K562 (cell line): ENCODE data around the gene CLNK.
A peak's percentile ranks its signal among the peaks of the same experiment; 100 is the strongest.

ENCODE experiments used
- BACH1 ChIP-seq: fragments of 200-800 bp; sonication (Bioruptor generic); IDR thresholded peaks from 2 replicates; pipeline ENCODE4 v1.6.1; 2016; ENCODE audit warnings: missing genetic modification characterization, missing compliant biosample characterization
- CBFA2T3 ChIP-seq: fragments of 450-650 bp; IDR thresholded peaks from 2 replicates; pipeline ENCODE4 v1.6.1; 2017
- CBX1 ChIP-seq: sonication (generic); IDR thresholded peaks from 2 replicates; pipeline ENCODE4 v1.6.1; 2016; ENCODE audit warnings: antibody characterized with exemption, low read depth, mild to moderate bottlenecking
- EZH2 ChIP-seq: IDR thresholded peaks from 2 replicates; pipeline ENCODE4 v1.6.1; 2012; ENCODE audit warnings: low read depth, mild to moderate bottlenecking, inconsistent platforms, low read length, borderline replicate concordance
- FOXA1 ChIP-seq: fragments of 450-650 bp; IDR thresholded peaks from 2 replicates; pipeline ENCODE4 v1.6.1; 2016; ENCODE audit warnings: mild to moderate bottlenecking, borderline replicate concordance
- KAT2B ChIP-seq: IDR thresholded peaks from one replicate; pipeline ENCODE4 v1.6.1; 2012; ENCODE audit warnings: low read depth, mild to moderate bottlenecking, control low read depth, inconsistent platforms, low read length, moderate library complexity
- SMAD1 ChIP-seq: fragments of 150-350 bp; IDR thresholded peaks from 2 replicates; pipeline ENCODE4 v1.6.1; 2014; ENCODE audit warnings: low read length, low read depth; ENCODE audit not compliant: partially characterized antibody
- SP1 ChIP-seq: sonication (generic); formaldehyde crosslinking; IDR thresholded peaks from 2 replicates; pipeline ENCODE4 v1.8.1; 2022; ENCODE audit warnings: mild to moderate bottlenecking, missing genetic modification reagents
- ZFP1 ChIP-seq: fragments of 450-650 bp; formaldehyde crosslinking; IDR thresholded peaks from 2 replicates; pipeline ENCODE4 v1.4.0; 2020; ENCODE audit warnings: mild to moderate bottlenecking, mixed read lengths
- TF ChIP-seq, protein P1 (sequence below): fragments of 450-650 bp; IDR thresholded peaks from 2 replicates; pipeline ENCODE4 v1.6.1; 2016; ENCODE audit warnings: low read depth
- TF ChIP-seq, protein P2 (sequence below), 3 experiments: IDR thresholded peaks in 2 of 3; conservative IDR thresholded peaks in 1 of 3; 2 replicates each; pipeline ENCODE4 v1.5.1; 2011 to 2012; ENCODE audit warnings: low read length in 3 of 3, mild to moderate bottlenecking in 3 of 3, control low read depth in 2 of 3, improper control_type of control experiment in 1 of 3, inconsistent platforms in 1 of 3, low read depth in 1 of 3, mixed read lengths in 1 of 3, moderate library complexity in 1 of 3; ENCODE audit not compliant: insufficient read depth in 2 of 3
- TF ChIP-seq, protein P3 (sequence below), 2 experiments: fragments of 150-350 bp in 1 of 2; IDR thresholded peaks; 2 replicates each; pipeline ENCODE4 v1.6.1; 2012 to 2016; ENCODE audit warnings: low read depth in 2 of 2, low read length in 2 of 2, mild to moderate bottlenecking in 1 of 2, moderate library complexity in 1 of 2
- TF ChIP-seq, protein P4 (sequence below), 3 experiments: fragments of 200-800 bp in 1 of 3; fragments of 250-450 bp in 1 of 3; fragments of 450-650 bp in 1 of 3; sonication (Bioruptor Pico) in 1 of 3; sonication (Bioruptor generic) in 1 of 3; formaldehyde crosslinking in 1 of 3; IDR thresholded peaks; 2 replicates each; pipeline versions ENCODE4 v1.6.1 to v1.8.0; 2016 to 2022; ENCODE audit warnings: mild to moderate bottlenecking in 2 of 3, missing genetic modification characterization in 2 of 3, missing compliant biosample characterization in 1 of 3, moderate library complexity in 1 of 3
- TF ChIP-seq, protein P5 (sequence below): fragments of 450-650 bp; IDR thresholded peaks from 2 replicates; pipeline ENCODE4 v1.6.1; 2016

DNA sequence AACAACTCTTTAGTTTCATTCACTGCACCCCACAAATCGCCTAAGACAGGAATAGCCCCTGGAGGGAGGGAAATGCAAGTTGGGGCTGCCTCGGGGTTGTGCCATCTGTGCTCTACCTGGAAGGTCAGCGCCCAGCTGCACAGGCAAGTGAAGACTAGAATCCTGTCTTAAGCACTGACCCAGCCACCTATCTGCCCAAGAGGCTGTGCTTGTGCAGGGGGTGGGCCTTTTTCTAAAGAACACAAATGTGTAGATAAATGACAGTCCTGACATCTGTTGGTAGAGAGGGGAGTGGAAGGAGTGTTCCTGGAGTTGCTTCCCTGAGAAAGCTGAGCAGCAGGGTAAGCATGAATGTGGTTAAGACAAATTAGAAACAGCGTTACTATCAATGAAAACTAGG is 243.1 kb downstream of the CLNK start:
- TF ChIP-seq BACH1 (no peak), SP1 (CRISPR knock-in tag) (no peak), ZFP1 (CRISPR knock-in tag) (no peak), CBX1 (no peak), SMAD1 (no peak), EZH2 (no peak), FOXA1 (no peak), KAT2B (no peak), CBFA2T3 (no peak)
- TF ChIP-seq, protein P1, sequence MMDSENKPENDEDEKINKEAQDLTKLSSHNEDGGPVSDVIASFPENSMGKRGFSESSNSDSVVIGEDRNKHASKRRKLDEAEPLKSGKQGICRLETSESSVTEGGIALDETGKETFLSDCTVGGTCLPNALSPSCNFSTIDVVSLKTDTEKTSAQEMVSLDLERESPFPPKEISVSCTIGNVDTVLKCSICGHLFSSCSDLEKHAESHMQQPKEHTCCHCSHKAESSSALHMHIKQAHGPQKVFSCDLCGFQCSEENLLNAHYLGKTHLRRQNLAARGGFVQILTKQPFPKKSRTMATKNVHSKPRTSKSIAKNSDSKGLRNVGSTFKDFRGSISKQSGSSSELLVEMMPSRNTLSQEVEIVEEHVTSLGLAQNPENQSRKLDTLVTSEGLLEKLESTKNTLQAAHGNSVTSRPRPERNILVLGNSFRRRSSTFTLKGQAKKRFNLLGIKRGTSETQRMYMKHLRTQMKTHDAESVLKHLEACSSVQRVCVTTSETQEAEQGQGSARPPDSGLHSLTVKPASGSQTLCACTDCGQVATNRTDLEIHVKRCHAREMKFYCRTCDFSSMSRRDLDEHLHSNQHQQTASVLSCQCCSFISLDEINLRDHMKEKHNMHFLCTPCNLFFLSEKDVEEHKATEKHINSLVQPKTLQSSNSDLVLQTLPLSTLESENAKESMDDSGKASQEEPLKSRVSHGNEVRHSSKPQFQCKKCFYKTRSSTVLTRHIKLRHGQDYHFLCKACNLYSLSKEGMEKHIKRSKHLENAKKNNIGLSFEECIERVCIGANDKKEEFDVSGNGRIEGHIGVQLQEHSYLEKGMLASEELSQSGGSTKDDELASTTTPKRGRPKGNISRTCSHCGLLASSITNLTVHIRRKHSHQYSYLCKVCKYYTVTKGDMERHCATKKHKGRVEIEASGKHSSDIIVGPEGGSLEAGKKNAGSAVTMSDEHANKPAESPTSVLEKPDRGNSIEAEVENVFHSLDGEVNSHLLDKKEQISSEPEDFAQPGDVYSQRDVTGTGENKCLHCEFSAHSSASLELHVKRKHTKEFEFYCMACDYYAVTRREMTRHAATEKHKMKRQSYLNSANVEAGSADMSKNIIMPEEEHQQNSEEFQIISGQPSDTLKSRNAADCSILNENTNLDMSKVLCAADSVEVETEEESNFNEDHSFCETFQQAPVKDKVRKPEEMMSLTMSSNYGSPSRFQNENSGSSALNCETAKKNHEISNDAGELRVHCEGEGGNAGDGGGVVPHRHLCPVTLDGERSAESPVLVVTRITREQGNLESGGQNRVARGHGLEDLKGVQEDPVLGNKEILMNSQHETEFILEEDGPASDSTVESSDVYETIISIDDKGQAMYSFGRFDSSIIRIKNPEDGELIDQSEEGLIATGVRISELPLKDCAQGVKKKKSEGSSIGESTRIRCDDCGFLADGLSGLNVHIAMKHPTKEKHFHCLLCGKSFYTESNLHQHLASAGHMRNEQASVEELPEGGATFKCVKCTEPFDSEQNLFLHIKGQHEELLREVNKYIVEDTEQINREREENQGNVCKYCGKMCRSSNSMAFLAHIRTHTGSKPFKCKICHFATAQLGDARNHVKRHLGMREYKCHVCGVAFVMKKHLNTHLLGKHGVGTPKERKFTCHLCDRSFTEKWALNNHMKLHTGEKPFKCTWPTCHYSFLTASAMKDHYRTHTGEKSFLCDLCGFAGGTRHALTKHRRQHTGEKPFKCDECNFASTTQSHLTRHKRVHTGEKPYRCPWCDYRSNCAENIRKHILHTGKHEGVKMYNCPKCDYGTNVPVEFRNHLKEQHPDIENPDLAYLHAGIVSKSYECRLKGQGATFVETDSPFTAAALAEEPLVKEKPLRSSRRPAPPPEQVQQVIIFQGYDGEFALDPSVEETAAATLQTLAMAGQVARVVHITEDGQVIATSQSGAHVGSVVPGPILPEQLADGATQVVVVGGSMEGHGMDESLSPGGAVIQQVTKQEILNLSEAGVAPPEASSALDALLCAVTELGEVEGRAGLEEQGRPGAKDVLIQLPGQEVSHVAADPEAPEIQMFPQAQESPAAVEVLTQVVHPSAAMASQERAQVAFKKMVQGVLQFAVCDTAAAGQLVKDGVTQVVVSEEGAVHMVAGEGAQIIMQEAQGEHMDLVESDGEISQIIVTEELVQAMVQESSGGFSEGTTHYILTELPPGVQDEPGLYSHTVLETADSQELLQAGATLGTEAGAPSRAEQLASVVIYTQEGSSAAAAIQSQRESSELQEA: no peak
- TF ChIP-seq, protein P2, sequence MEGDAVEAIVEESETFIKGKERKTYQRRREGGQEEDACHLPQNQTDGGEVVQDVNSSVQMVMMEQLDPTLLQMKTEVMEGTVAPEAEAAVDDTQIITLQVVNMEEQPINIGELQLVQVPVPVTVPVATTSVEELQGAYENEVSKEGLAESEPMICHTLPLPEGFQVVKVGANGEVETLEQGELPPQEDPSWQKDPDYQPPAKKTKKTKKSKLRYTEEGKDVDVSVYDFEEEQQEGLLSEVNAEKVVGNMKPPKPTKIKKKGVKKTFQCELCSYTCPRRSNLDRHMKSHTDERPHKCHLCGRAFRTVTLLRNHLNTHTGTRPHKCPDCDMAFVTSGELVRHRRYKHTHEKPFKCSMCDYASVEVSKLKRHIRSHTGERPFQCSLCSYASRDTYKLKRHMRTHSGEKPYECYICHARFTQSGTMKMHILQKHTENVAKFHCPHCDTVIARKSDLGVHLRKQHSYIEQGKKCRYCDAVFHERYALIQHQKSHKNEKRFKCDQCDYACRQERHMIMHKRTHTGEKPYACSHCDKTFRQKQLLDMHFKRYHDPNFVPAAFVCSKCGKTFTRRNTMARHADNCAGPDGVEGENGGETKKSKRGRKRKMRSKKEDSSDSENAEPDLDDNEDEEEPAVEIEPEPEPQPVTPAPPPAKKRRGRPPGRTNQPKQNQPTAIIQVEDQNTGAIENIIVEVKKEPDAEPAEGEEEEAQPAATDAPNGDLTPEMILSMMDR (IDR thresholded peaks at IDR 0.05 in 2 of 3, conservative IDR thresholded peaks at IDR 0.05 in 1 of 3; ENCODE audit: insufficient read depth in 2 of 3, low read depth in 1 of 3, low read length in 3 of 3): peak in 1 of 3 experiments; percentile 12; a peak in 1 of 6 replicates
- TF ChIP-seq, protein P3, sequence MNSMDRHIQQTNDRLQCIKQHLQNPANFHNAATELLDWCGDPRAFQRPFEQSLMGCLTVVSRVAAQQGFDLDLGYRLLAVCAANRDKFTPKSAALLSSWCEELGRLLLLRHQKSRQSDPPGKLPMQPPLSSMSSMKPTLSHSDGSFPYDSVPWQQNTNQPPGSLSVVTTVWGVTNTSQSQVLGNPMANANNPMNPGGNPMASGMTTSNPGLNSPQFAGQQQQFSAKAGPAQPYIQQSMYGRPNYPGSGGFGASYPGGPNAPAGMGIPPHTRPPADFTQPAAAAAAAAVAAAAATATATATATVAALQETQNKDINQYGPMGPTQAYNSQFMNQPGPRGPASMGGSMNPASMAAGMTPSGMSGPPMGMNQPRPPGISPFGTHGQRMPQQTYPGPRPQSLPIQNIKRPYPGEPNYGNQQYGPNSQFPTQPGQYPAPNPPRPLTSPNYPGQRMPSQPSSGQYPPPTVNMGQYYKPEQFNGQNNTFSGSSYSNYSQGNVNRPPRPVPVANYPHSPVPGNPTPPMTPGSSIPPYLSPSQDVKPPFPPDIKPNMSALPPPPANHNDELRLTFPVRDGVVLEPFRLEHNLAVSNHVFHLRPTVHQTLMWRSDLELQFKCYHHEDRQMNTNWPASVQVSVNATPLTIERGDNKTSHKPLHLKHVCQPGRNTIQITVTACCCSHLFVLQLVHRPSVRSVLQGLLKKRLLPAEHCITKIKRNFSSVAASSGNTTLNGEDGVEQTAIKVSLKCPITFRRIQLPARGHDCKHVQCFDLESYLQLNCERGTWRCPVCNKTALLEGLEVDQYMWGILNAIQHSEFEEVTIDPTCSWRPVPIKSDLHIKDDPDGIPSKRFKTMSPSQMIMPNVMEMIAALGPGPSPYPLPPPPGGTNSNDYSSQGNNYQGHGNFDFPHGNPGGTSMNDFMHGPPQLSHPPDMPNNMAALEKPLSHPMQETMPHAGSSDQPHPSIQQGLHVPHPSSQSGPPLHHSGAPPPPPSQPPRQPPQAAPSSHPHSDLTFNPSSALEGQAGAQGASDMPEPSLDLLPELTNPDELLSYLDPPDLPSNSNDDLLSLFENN (IDR thresholded peaks at IDR 0.05; ENCODE audit: low read depth in 2 of 2, low read length in 2 of 2): no peak
- TF ChIP-seq, protein P4, sequence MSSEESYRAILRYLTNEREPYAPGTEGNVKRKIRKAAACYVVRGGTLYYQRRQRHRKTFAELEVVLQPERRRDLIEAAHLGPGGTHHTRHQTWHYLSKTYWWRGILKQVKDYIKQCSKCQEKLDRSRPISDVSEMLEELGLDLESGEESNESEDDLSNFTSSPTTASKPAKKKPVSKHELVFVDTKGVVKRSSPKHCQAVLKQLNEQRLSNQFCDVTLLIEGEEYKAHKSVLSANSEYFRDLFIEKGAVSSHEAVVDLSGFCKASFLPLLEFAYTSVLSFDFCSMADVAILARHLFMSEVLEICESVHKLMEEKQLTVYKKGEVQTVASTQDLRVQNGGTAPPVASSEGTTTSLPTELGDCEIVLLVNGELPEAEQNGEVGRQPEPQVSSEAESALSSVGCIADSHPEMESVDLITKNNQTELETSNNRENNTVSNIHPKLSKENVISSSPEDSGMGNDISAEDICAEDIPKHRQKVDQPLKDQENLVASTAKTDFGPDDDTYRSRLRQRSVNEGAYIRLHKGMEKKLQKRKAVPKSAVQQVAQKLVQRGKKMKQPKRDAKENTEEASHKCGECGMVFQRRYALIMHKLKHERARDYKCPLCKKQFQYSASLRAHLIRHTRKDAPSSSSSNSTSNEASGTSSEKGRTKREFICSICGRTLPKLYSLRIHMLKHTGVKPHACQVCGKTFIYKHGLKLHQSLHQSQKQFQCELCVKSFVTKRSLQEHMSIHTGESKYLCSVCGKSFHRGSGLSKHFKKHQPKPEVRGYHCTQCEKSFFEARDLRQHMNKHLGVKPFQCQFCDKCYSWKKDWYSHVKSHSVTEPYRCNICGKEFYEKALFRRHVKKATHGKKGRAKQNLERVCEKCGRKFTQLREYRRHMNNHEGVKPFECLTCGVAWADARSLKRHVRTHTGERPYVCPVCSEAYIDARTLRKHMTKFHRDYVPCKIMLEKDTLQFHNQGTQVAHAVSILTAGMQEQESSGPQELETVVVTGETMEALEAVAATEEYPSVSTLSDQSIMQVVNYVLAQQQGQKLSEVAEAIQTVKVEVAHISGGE (CRISPR knock-in tag; IDR thresholded peaks at IDR 0.05): no peak
- TF ChIP-seq, protein P5, sequence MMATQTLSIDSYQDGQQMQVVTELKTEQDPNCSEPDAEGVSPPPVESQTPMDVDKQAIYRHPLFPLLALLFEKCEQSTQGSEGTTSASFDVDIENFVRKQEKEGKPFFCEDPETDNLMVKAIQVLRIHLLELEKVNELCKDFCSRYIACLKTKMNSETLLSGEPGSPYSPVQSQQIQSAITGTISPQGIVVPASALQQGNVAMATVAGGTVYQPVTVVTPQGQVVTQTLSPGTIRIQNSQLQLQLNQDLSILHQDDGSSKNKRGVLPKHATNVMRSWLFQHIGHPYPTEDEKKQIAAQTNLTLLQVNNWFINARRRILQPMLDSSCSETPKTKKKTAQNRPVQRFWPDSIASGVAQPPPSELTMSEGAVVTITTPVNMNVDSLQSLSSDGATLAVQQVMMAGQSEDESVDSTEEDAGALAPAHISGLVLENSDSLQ: no peak
